Skin epidermis (tissue), 12 donors: ENCODE measurements around the gene MBD2.
"Not testable (repeated sequence)": the region's sequence is repeated elsewhere in the genome, so short reads cannot be mapped to it uniquely, and the experiment has no call there.

Experiments used
- H3K27ac ChIP-seq, 21 experiments: fragments of 200-600 bp; sonication (generic) in 11 of 21; one replicate each; pipeline ENCODE4 v1.5.0; 2020; ENCODE audit warnings: mild to moderate bottlenecking in 3 of 21, inconsistent platforms in 2 of 21, moderate library complexity in 2 of 21
- H3K4me3 ChIP-seq, 7 experiments: fragments of 200-600 bp; sonication (generic) in 2 of 7; one replicate each; pipeline ENCODE4 v1.5.0; 2020; ENCODE audit warnings: inconsistent platforms in 2 of 7, mild to moderate bottlenecking in 2 of 7, moderate library complexity in 1 of 7

MBD2 gene

GRCh38 chr18:54239091-54239490 lies 14.6 kb upstream of the MBD2 start:
- Histone ChIP-seq H3K27ac (peak overlapping the region in 1 of 21 experiments; percentile 14), H3K4me3 (no peak overlapping the region)

GRCh38 chr18:54238173-54238936 lies 13.9 kb upstream of the MBD2 start:
- H3K27ac ChIP-seq: peak overlapping the region in 2 of 21 experiments; percentile 14 to 39
- H3K4me3 ChIP-seq: no peak overlapping the region

- Histone ChIP-seq H3K27ac (no peak overlapping the region), H3K4me3 (no peak overlapping the region)
Measured at GRCh38 chr18:54235871-54236270, 11.4 kb upstream of the MBD2 start.

- peak overlapping the region in 1 of 21 experiments; percentile 15 for H3K27ac ChIP-seq
- no peak overlapping the region for H3K4me3 ChIP-seq
Measured at GRCh38 chr18:54233747-54234146, 9.3 kb upstream of the MBD2 start.

- H3K27ac ChIP-seq: peak overlapping the region in 7 of 21 experiments; percentile 2 to 48 (median 42)
- H3K4me3 ChIP-seq: no peak overlapping the region
Measured at GRCh38 chr18:54233228-54233625, 8.8 kb upstream of the MBD2 start.

- no peak overlapping the region for H3K4me3 ChIP-seq
- H3K27ac ChIP-seq: peak overlapping the region in 7 of 21 experiments; percentile 2 to 48 (median 45)
Measured at GRCh38 chr18:54232485-54233227, 8.2 kb upstream of the MBD2 start.

GRCh38 chr18:54229421-54230059 lies 5.1 kb upstream of the MBD2 start:
- no peak overlapping the region for H3K4me3 ChIP-seq
- no peak overlapping the region for H3K27ac ChIP-seq

GRCh38 chr18:54228364-54228763 lies 3.9 kb upstream of the MBD2 start:
- no peak overlapping the region for H3K4me3 ChIP-seq

GRCh38 chr18:54223568-54224241 lies 764 bp downstream of the MBD2 start:
- H3K4me3 ChIP-seq: peak overlapping the region; percentile 54 to 79 (median 70)
- peak overlapping the region; percentile 56 to 95 (median 89) for H3K27ac ChIP-seq

More at GRCh38 chr18:54228364-54228763, 3.9 kb upstream of the MBD2 start:
- H3K27ac ChIP-seq: no peak overlapping the region

GRCh38 chr18:54222922-54223567 lies 1.4 kb downstream of the MBD2 start:
- Histone ChIP-seq H3K27ac (peak overlapping the region in 15 of 21 experiments; percentile 40 to 95 (median 89)), H3K4me3 (peak overlapping the region; percentile 54 to 79 (median 70))

GRCh38 chr18:54220406-54220805 lies 4.1 kb downstream of the MBD2 start:
- Histone ChIP-seq H3K27ac (no peak overlapping the region), H3K4me3 (no peak overlapping the region)

GRCh38 chr18:54218803-54219202 lies 5.7 kb downstream of the MBD2 start:
- H3K27ac ChIP-seq, H3K4me3 ChIP-seq: not testable (repeated sequence)

GRCh38 chr18:54218299-54218698 lies 6.2 kb downstream of the MBD2 start:
- no peak overlapping the region for H3K27ac ChIP-seq
- no peak overlapping the region for H3K4me3 ChIP-seq

- H3K4me3 ChIP-seq: no peak overlapping the region
- H3K27ac ChIP-seq: no peak overlapping the region
Measured at GRCh38 chr18:54217624-54218023, 6.8 kb downstream of the MBD2 start.

- no peak overlapping the region for H3K4me3 ChIP-seq
- H3K27ac ChIP-seq: no peak overlapping the region
Measured at GRCh38 chr18:54215069-54215468, 9.4 kb downstream of the MBD2 start.

GRCh38 chr18:54210463-54210862 lies 14.0 kb downstream of the MBD2 start:
- Histone ChIP-seq H3K27ac (peak overlapping the region in 1 of 21 experiments; percentile 38), H3K4me3 (no peak overlapping the region)

GRCh38 chr18:54209471-54210180 lies 14.8 kb downstream of the MBD2 start:
- H3K27ac ChIP-seq: peak overlapping the region in 3 of 21 experiments; percentile 26 to 76 (median 41)
- no peak overlapping the region for H3K4me3 ChIP-seq

- H3K27ac ChIP-seq: peak overlapping the region in 1 of 21 experiments; percentile 38
- H3K4me3 ChIP-seq: no peak overlapping the region
Measured at GRCh38 chr18:54206447-54206846, 18.0 kb downstream of the MBD2 start.

- Histone ChIP-seq H3K4me3 (no peak overlapping the region), H3K27ac (peak overlapping the region in 1 of 21 experiments; percentile 38)
Measured at GRCh38 chr18:54205959-54206358, 18.5 kb downstream of the MBD2 start.
